PFSK-1 (cell line): ENCODE results near the gene MARK1.

Experiments
- FOXP2 ChIP-seq: optimal IDR thresholded peaks from 2 replicates; pipeline ENCODE3; 2011; ENCODE audit warnings: borderline replicate concordance, control low read depth, inconsistent platforms; ENCODE audit not compliant: insufficient read depth; ENCODE audit errors: extremely low read length, extremely low read depth
- POLR2AphosphoS5 ChIP-seq: IDR thresholded peaks from 2 replicates; pipeline ENCODE4 v1.6.1; 2012; ENCODE audit warnings: low read depth, mild to moderate bottlenecking, control low read depth, low read length, moderate library complexity
- REST ChIP-seq, 2 experiments: IDR thresholded peaks; 2 replicates each; pipeline versions ENCODE4 v1.6.1 to v1.8.0; 2011 to 2012; ENCODE audit warnings: low read depth in 2 of 2, low read length in 2 of 2, control low read depth in 1 of 2, inconsistent platforms in 1 of 2, mild to moderate bottlenecking in 1 of 2, moderate library complexity in 1 of 2; ENCODE audit not compliant: insufficient read depth in 1 of 2
- SIN3A ChIP-seq: IDR thresholded peaks from 2 replicates; pipeline ENCODE4 v1.6.1; 2012; ENCODE audit warnings: mild to moderate bottlenecking, low read length, moderate library complexity, borderline replicate concordance; ENCODE audit not compliant: insufficient read depth
- TAF1 ChIP-seq: IDR thresholded peaks from 2 replicates; pipeline ENCODE4 v1.6.1; 2012; ENCODE audit warnings: low read length, control low read depth, borderline replicate concordance; ENCODE audit not compliant: insufficient read depth

MARK1 gene

GRCh38 chr1:220628431-220628830 is 100.5 kb downstream of the MARK1 start:
- TF ChIP-seq TAF1, result no peak
- no peak for TF ChIP-seq FOXP2
- TF ChIP-seq REST (IDR thresholded peaks at IDR 0.05; ENCODE audit: insufficient read depth in 1 of 2, low read depth in 2 of 2, low read length in 2 of 2), result no peak
- no peak for TF ChIP-seq POLR2AphosphoS5
- TF ChIP-seq SIN3A, result no peak

- no peak for TF ChIP-seq SIN3A
- no peak for TF ChIP-seq REST (IDR thresholded peaks at IDR 0.05; ENCODE audit: insufficient read depth in 1 of 2, low read depth in 2 of 2, low read length in 2 of 2)
Observed at GRCh38 chr1:220631238-220631815, 103.4 kb downstream of the MARK1 start.

- no peak for TF ChIP-seq TAF1
- TF ChIP-seq SIN3A, result no peak
- no peak for TF ChIP-seq REST (IDR thresholded peaks at IDR 0.05; ENCODE audit: insufficient read depth in 1 of 2, low read depth in 2 of 2, low read length in 2 of 2)
- no peak for TF ChIP-seq POLR2AphosphoS5
- TF ChIP-seq FOXP2, result no peak
Observed at GRCh38 chr1:220637759-220638158, 109.8 kb downstream of the MARK1 start.

- TF ChIP-seq SIN3A, result no peak
Observed at GRCh38 chr1:220642285-220642684, 114.3 kb downstream of the MARK1 start.

- TF ChIP-seq TAF1, result no peak
- no peak for TF ChIP-seq REST (IDR thresholded peaks at IDR 0.05; ENCODE audit: insufficient read depth in 1 of 2, low read depth in 2 of 2, low read length in 2 of 2)
Observed at GRCh38 chr1:220652995-220653394, 125.1 kb downstream of the MARK1 start.

- TF ChIP-seq FOXP2 (no peak), POLR2AphosphoS5 (no peak), REST (IDR thresholded peaks at IDR 0.05; ENCODE audit: insufficient read depth in 1 of 2, low read depth in 2 of 2, low read length in 2 of 2) (no peak), SIN3A (no peak), TAF1 (no peak)
Observed at GRCh38 chr1:220655509-220655908, 127.6 kb downstream of the MARK1 start.
